HepG2 (cell line): Measurements from ENCODE around the gene GOT2. TPM values are rescaled to one million over a fixed set of nuclear protein-coding genes. Genes with fewer than 3 reads are reported as not detected.

Experiments used
- ELF1 ChIP-seq: sonication (generic); formaldehyde crosslinking; IDR thresholded peaks from 2 replicates; pipeline ENCODE4 v1.4.0; 2020; ENCODE audit warnings: missing genetic modification reagents
- HINFP ChIP-seq: sonication (generic); formaldehyde crosslinking; IDR thresholded peaks from 2 replicates; pipeline ENCODE4 v1.4.0; 2020; ENCODE audit warnings: low read depth, mild to moderate bottlenecking, missing genetic modification reagents
- IKZF4 ChIP-seq: sonication (generic); formaldehyde crosslinking; IDR thresholded peaks from 2 replicates; pipeline ENCODE4 v1.5.1; 2020; ENCODE audit warnings: borderline replicate concordance, mild to moderate bottlenecking, low read depth, missing genetic modification reagents; ENCODE audit errors: not compliant biosample characterization
- KMT2A ChIP-seq: sonication (generic); formaldehyde crosslinking; IDR thresholded peaks from 2 replicates; pipeline ENCODE4 v1.4.0; 2020; ENCODE audit warnings: missing genetic modification reagents
- NCOA1 ChIP-seq: sonication (generic); formaldehyde crosslinking; IDR thresholded peaks from 2 replicates; pipeline ENCODE4 v1.9.0; 2021; ENCODE audit warnings: missing genetic modification reagents
- PREB ChIP-seq: sonication (generic); formaldehyde crosslinking; IDR thresholded peaks from 2 replicates; pipeline ENCODE4 v1.4.0; 2020; ENCODE audit warnings: missing genetic modification reagents
- SIN3A ChIP-seq: IDR thresholded peaks from 2 replicates; pipeline ENCODE4 v1.6.1; 2011; ENCODE audit warnings: low read depth, mild to moderate bottlenecking, control low read depth, low read length, borderline replicate concordance
- SMAD9 ChIP-seq: sonication (generic); formaldehyde crosslinking; IDR thresholded peaks from 2 replicates; pipeline ENCODE4 v1.5.1; 2020; ENCODE audit warnings: mild to moderate bottlenecking, missing genetic modification reagents
- THAP8 ChIP-seq: sonication (generic); formaldehyde crosslinking; IDR thresholded peaks from 2 replicates; pipeline ENCODE4 v1.5.1; 2020; ENCODE audit warnings: missing genetic modification reagents, mild to moderate bottlenecking, borderline replicate concordance
- YEATS4 ChIP-seq: sonication (generic); formaldehyde crosslinking; IDR thresholded peaks from 2 replicates; pipeline ENCODE4 v1.4.0; 2020; ENCODE audit warnings: missing genetic modification reagents, borderline replicate concordance
- ZNF558 ChIP-seq: sonication (generic); formaldehyde crosslinking; IDR thresholded peaks from 2 replicates; pipeline ENCODE4 v1.9.0; 2022; ENCODE audit warnings: mild to moderate bottlenecking, missing genetic modification reagents, borderline replicate concordance
- ZNF749 ChIP-seq: sonication (generic); formaldehyde crosslinking; IDR thresholded peaks from 2 replicates; pipeline ENCODE4 v1.8.0; 2022; ENCODE audit warnings: mild to moderate bottlenecking, missing genetic modification reagents, moderate library complexity, borderline replicate concordance
- polyA plus RNA-seq, 8 experiments: library from polyadenylated mRNA; depleted of rRNA in 3 of 8; stranded (reverse) in 7 of 8; unstranded in 1 of 8; fragments of >200 nt; fragmentation: Illumina TruSeq in 4 of 8; extraction: Trizol in 4 of 8; gene quantifications; 2 replicates each; pipeline versions ENCODE4 v1.2.1 to v1.2.3, GENCODE V29; 2011 to 2016; ENCODE audit warnings: low read depth in 4 of 8, missing spikeins in 1 of 8, mixed read lengths in 1 of 8; ENCODE audit not compliant: insufficient read depth in 1 of 8
- total RNA-seq, 5 experiments: library from RNA; depleted of rRNA; stranded (reverse); fragments of >200 nt; fragmentation: Illumina TruSeq; extraction: Trizol; gene quantifications; 2 replicates each; pipeline ENCODE4 v1.2.3, GENCODE V29; 2016; ENCODE audit warnings: low read depth in 1 of 5
- TF ChIP-seq, protein P1 (sequence below): sonication (generic); formaldehyde crosslinking; IDR thresholded peaks from one replicate; pipeline ENCODE4 v1.5.1; 2020; ENCODE audit warnings: mild to moderate bottlenecking, missing genetic modification reagents; ENCODE audit errors: not compliant biosample characterization

GOT2 gene
- total and polyA plus RNA-seq, 2 of the 13 experiments (the other 11 are each of a cell fraction or from before 2014, with no cell fraction given): 32.6 to 121 TPM

GRCh38 chr16:58733671-58734458 is at the start of gene GOT2 (continued):
- no peak; the same call in 1 of the 2 replicates for TF ChIP-seq ZNF558 (CRISPR knock-in tag)
- TF ChIP-seq NCOA1 (CRISPR knock-in tag): peak; percentile 47; the same call in 1 of the 2 replicates
- TF ChIP-seq, protein P1, sequence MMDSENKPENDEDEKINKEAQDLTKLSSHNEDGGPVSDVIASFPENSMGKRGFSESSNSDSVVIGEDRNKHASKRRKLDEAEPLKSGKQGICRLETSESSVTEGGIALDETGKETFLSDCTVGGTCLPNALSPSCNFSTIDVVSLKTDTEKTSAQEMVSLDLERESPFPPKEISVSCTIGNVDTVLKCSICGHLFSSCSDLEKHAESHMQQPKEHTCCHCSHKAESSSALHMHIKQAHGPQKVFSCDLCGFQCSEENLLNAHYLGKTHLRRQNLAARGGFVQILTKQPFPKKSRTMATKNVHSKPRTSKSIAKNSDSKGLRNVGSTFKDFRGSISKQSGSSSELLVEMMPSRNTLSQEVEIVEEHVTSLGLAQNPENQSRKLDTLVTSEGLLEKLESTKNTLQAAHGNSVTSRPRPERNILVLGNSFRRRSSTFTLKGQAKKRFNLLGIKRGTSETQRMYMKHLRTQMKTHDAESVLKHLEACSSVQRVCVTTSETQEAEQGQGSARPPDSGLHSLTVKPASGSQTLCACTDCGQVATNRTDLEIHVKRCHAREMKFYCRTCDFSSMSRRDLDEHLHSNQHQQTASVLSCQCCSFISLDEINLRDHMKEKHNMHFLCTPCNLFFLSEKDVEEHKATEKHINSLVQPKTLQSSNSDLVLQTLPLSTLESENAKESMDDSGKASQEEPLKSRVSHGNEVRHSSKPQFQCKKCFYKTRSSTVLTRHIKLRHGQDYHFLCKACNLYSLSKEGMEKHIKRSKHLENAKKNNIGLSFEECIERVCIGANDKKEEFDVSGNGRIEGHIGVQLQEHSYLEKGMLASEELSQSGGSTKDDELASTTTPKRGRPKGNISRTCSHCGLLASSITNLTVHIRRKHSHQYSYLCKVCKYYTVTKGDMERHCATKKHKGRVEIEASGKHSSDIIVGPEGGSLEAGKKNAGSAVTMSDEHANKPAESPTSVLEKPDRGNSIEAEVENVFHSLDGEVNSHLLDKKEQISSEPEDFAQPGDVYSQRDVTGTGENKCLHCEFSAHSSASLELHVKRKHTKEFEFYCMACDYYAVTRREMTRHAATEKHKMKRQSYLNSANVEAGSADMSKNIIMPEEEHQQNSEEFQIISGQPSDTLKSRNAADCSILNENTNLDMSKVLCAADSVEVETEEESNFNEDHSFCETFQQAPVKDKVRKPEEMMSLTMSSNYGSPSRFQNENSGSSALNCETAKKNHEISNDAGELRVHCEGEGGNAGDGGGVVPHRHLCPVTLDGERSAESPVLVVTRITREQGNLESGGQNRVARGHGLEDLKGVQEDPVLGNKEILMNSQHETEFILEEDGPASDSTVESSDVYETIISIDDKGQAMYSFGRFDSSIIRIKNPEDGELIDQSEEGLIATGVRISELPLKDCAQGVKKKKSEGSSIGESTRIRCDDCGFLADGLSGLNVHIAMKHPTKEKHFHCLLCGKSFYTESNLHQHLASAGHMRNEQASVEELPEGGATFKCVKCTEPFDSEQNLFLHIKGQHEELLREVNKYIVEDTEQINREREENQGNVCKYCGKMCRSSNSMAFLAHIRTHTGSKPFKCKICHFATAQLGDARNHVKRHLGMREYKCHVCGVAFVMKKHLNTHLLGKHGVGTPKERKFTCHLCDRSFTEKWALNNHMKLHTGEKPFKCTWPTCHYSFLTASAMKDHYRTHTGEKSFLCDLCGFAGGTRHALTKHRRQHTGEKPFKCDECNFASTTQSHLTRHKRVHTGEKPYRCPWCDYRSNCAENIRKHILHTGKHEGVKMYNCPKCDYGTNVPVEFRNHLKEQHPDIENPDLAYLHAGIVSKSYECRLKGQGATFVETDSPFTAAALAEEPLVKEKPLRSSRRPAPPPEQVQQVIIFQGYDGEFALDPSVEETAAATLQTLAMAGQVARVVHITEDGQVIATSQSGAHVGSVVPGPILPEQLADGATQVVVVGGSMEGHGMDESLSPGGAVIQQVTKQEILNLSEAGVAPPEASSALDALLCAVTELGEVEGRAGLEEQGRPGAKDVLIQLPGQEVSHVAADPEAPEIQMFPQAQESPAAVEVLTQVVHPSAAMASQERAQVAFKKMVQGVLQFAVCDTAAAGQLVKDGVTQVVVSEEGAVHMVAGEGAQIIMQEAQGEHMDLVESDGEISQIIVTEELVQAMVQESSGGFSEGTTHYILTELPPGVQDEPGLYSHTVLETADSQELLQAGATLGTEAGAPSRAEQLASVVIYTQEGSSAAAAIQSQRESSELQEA (CRISPR knock-in tag): peak; percentile 85
- TF ChIP-seq HINFP (CRISPR knock-in tag): peak; percentile 92
- TF ChIP-seq SMAD9 (CRISPR knock-in tag): 0 out of 2 replicates have a peak, but pooled peaks have one; percentile 73
- peak; percentile 89; the same call in 1 of the 2 replicates for TF ChIP-seq SIN3A
- TF ChIP-seq PREB (CRISPR knock-in tag): no peak
- peak; percentile 55 for TF ChIP-seq ELF1 (CRISPR knock-in tag)
- no peak for TF ChIP-seq THAP8 (CRISPR knock-in tag)
- peak; percentile 51; the same call in 1 of the 2 replicates for TF ChIP-seq ZNF749
- TF ChIP-seq IKZF4 (CRISPR knock-in tag): peak; percentile 78
- peak; percentile 98 for TF ChIP-seq KMT2A (CRISPR knock-in tag)
- TF ChIP-seq YEATS4 (CRISPR knock-in tag): peak; percentile 98
